ENCODE data around the gene SPATA2. TPM values are rescaled to one million over a fixed set of nuclear protein-coding genes. Genes with fewer than 3 reads are reported as not detected.
"Not testable (repeated sequence)": the region's sequence is repeated elsewhere in the genome, so short reads cannot be mapped to it uniquely, and the experiment has no call there.

SPATA2 gene, protein sequence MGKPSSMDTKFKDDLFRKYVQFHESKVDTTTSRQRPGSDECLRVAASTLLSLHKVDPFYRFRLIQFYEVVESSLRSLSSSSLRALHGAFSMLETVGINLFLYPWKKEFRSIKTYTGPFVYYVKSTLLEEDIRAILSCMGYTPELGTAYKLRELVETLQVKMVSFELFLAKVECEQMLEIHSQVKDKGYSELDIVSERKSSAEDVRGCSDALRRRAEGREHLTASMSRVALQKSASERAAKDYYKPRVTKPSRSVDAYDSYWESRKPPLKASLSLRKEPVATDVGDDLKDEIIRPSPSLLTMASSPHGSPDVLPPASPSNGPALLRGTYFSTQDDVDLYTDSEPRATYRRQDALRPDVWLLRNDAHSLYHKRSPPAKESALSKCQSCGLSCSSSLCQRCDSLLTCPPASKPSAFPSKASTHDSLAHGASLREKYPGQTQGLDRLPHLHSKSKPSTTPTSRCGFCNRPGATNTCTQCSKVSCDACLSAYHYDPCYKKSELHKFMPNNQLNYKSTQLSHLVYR
- total RNA-seq, result 0.64 and 1.0 TPM in 2 replicates

DNA sequence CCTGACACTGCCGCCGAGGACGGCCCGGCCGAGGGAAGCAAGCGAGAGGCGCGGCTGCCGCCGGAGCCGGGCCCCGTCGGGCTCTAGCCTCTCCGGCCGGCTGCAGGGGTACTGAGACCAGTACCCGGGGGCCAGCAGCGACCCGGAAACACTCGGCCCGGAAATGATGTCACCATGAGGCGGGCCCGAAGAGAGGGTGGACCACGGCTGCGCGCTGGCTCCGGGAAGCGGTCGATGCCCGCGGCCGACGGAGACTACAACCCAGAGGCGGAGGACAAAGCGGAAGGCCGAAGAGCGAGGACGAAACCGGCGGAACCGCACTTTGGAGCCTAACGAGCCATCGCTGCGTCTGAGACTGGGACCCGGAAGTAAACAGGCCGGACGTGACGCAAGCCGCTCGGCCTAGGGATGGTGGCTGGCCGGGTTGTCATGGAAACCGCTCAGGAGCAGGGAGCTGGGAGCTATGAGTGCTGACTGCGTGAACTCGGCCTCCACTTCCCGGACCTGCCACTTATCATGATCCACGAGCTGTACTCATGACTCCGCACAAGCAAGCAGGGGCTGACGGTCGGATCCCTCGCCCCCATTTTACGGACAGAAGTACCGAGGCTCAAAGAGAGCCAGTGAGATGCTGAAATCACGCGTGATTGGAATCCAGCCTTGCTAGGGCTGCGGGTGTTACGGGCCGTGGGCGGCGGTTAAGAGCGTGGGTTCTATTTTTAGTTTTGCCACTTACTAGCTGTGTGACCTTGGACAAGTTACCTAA is at the start of gene SPATA2:
Gene SPATA2 (minus strand): TSS at position 150 of the 766 bp plus-strand sequence. CDS start 7,039 bp downstream, outside the sequence.
- peak; percentile 94 to 96 for DNase-seq (ENCODE audit: low read depth in 2 of 2)

- DNase-seq (ENCODE audit: low read depth in 2 of 2), result no peak
Observed at GRCh38 chr20:49961413-49961812, 46.1 kb upstream of the SPATA2 start.

GRCh38 chr20:49957089-49957938 is 42.0 kb upstream of the SPATA2 start:
- DNase-seq (ENCODE audit: low read depth in 2 of 2), result not testable (repeated sequence)

GRCh38 chr20:49956689-49957088 is 41.4 kb upstream of the SPATA2 start:
- DNase-seq (ENCODE audit: low read depth in 2 of 2), result no peak

- not testable (repeated sequence) for DNase-seq (ENCODE audit: low read depth in 2 of 2)
Observed at GRCh38 chr20:49955830-49956396, 40.6 kb upstream of the SPATA2 start.

DNA sequence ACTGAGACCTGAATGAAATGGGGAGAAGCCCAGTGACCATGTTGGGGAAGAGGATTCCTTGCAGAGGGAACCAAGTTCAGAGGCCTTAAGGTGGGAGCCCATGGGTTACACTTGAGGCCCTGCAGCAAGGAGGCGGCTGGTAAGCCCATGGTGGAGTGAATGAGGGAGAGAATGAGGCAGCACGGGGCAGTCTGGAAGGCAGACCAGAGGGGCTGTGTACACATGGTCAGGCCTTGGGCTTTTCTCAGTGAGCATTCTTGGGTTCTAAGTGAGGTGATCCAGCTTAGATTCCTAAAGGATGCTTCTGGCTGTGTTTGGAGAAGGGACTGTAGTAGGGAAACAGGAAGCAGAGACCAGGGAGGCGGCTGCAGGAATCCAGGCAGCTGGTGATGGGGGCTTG is 39.8 kb upstream of the SPATA2 start:
- no peak for DNase-seq (ENCODE audit: low read depth in 2 of 2)

DNA sequence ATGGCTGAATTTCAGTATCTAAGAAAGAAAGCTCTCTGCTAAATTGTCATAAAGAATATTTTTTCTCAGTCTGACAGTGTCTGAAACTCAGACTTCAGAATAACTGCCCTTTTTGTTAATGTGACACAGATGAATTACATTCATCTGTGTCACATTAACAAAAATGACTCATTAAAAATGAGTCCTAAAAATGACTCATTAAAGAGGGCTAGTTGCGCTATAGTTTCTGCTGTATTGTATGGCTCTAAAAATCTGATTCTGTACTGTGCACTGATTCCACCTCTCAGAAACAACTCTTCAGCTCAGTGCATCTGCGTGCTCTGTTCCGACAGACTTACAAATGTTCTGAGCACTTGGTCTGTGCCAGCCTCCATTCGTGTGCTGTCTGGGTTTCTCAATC is 35.8 kb upstream of the SPATA2 start:
- no peak for DNase-seq (ENCODE audit: low read depth in 2 of 2)

DNA sequence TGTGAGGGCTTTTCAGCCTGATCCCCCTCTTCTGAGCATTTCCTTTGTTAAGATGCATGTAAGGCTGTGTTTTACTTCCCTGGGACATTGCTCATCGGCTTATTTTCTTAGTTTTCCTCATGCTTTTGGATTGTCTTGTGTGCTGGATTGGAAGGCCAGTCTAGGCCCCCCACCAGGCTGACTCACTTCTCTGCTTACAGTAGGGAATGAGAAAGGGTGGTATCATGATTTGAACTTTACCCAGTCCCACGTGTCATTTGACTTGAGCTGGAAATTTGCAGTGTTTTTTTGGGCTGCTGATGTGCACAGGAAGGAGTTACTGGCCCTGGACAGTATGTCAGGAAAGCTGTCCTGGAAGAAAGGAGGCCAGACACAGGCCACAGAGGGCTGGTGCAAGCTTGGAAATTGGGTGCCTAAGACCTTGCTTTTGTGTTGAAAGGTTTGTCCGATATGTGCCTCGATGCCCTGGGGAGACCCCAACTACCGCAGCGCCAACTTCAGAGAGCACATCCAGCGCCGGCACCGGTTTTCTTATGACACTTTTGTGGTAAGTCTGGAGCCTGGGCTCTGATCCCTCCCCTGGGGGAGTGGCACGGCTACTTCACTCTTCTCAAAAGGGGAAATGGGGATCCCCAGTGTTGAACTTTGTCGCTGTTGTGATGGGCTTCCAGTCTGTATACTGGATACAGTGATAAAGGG is 33.6 kb upstream of the SPATA2 start:
- no peak for DNase-seq (ENCODE audit: low read depth in 2 of 2)

GRCh38 chr20:49948178-49948577 is 32.8 kb upstream of the SPATA2 start:
- DNase-seq (ENCODE audit: low read depth in 2 of 2), result no peak

DNA sequence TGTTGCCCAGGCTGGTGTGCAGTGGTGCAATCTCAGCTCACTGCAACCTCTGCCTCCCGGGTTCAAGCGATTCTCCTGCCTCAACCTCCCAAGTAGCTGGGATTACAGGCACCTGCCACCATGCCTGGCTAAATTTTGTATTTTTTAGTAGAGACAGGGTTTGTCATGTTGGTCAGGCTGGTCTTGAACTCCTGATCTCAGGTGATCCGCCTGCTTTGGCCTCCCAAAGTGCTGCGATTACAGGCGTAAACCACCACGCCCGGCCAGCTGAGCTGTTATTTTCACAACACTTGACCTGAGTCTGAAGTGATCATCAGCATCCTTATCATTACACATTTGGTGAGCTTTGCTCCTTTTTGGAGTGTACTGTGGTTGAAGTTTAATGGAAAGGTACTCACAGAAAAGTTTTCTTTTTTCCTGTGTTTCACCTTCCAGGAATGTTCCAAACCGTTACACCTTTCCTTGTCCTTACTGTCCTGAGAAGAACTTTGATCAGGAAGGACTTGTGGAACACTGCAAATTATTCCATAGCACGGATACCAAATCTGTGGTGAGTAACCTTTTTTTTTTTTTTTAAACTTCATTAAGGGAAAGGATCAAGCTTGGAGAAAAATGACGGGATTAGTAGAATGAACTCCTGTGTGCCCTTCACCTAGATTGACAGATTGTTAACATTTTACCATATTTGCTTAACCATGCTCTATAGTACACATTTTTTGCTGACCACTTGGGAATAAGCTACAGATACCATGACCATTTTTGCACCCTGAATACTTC is 30.6 kb upstream of the SPATA2 start:
- no peak for DNase-seq (ENCODE audit: low read depth in 2 of 2)

DNA sequence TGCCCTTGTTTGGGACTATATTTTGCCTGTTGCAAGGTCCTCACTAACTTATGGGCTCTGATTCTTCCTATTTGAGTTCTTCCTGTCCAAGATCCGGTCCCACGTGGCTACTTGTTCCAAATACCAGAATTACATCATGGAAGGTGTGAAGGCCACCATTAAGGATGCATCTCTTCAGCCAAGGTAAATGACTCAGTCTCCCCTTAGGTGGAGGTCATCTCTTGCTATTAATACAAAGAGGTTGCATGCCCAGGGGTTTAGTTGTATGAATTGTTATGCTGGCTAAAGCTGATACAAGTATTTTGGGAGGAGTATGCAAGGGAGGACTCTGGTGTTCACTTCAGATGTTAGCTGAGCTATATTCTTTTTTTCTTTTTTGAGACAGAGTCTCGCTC is 30.0 kb upstream of the SPATA2 start:
- DNase-seq (ENCODE audit: low read depth in 2 of 2), result no peak

DNA sequence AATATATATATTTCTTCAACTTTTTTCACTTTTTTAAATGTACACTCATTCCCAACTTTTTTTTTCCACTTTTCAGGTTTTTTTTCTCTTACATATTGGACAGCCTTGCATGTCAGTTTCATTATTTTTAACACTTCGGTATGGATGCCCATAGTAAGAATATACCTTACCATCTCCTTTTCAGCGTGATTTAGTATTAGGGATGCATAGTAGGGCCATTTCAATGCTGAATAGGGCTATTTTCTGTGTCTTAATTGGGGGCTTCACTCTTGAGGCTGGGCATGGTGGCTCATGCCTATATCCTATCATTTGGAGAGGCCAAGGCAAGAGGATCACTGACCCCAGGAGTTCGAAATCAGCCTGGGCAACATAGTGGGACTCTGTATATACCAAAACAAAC is 27.6 kb upstream of the SPATA2 start:
- no peak for DNase-seq (ENCODE audit: low read depth in 2 of 2)

DNA sequence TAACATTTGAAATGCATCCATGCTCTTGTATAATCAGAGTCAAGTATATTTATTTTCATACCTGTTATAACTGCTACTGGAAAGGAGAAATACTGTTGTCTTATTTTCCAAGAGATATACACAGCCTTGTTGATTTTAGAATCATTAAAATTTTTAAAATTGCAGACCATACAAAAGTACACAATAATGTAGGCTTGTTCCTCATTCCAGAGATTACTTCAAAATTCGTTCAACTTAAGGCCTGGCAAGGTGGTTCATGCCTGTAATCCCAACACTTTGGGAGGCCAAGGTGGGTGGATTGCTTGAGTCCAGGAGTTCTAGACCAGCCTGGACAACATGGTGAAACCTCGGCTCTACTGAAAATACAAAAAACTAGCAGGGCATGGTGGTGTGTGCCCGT is 27.0 kb upstream of the SPATA2 start:
- no peak for DNase-seq (ENCODE audit: low read depth in 2 of 2)

DNA sequence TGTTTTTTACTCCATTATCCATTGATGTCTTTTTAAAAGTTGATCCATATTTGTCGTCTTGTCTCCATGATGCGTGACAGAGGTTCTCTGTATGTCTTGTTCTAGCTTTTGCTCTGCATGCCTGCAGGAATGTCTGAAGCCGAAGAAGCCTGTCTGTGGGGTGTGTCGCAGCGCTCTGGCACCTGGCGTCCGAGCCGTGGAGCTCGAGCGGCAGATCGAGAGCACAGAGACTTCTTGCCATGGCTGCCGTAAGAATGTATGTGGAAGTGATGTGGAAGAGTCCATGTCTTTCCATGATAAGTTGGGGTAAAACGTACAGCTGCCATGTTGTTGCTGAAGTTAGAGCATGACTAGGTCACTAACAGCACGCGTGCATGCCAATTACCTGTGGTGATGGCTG is 26.1 kb upstream of the SPATA2 start:
- DNase-seq (ENCODE audit: low read depth in 2 of 2), result no peak

- DNase-seq (ENCODE audit: low read depth in 2 of 2), result peak in 1 of 2 donors; percentile 52
Observed at GRCh38 chr20:49938173-49939163, 23.1 kb upstream of the SPATA2 start.

- DNase-seq (ENCODE audit: low read depth in 2 of 2), result no peak
Observed at GRCh38 chr20:49937027-49937929, 21.9 kb upstream of the SPATA2 start.

Measured in dermis microvascular lymphatic vessel endothelial cell (primary cell).